SW480 (cell line): Measurements from ENCODE around the gene MAF.
A peak's percentile ranks its signal among the peaks of the same experiment; 100 is the strongest.

Source experiments
- DNase-seq: peaks from one replicate; pipeline ENCODE4 v3.0.0-alpha.2; 2016; ENCODE audit warnings: low spot score

MAF gene

GRCh38 chr16:79589601-79590102 is 10.9 kb downstream of the MAF start:
- no peak for DNase-seq

DNA sequence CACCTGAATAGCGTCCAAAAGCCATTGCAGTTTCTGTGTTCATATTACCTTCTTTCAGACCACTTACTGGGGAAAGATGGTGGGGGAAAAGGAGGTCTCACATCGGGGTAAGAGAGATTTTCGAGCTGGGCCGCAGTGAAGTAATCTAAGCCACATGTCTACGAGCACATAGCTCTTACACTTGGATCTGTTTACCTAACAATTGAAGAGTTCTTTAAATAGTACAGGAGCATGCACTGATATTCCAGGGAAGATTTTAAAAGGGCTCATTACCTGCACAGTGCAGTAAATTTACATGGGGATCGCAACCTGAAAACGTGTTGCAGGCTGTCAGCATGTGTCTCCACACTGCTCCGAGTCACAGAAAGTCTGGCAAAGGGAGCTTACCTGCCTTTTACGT is 12.6 kb downstream of the MAF start:
- DNase-seq: no peak

GRCh38 chr16:79587296-79587695 is 13.2 kb downstream of the MAF start:
- DNase-seq: no peak

DNA sequence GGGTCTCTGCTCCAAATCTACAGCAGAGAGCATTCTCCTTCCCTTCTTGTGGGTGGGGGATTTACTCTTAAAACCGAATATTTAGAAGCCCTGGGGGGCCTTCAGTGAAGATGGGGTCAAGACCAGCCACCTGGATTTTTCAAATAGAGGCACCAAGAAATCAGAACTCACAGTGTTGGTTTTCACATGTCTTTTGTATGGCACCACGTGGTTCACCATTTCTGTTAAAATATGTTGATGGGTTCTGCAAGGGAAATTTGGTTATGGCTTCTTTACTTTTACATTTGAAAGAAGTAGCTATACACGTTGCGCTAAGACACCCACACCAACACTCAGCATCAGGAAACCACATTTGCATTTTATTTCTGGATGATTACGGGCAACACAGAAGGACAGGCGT is 17.7 kb downstream of the MAF start:
- no peak for DNase-seq

DNA sequence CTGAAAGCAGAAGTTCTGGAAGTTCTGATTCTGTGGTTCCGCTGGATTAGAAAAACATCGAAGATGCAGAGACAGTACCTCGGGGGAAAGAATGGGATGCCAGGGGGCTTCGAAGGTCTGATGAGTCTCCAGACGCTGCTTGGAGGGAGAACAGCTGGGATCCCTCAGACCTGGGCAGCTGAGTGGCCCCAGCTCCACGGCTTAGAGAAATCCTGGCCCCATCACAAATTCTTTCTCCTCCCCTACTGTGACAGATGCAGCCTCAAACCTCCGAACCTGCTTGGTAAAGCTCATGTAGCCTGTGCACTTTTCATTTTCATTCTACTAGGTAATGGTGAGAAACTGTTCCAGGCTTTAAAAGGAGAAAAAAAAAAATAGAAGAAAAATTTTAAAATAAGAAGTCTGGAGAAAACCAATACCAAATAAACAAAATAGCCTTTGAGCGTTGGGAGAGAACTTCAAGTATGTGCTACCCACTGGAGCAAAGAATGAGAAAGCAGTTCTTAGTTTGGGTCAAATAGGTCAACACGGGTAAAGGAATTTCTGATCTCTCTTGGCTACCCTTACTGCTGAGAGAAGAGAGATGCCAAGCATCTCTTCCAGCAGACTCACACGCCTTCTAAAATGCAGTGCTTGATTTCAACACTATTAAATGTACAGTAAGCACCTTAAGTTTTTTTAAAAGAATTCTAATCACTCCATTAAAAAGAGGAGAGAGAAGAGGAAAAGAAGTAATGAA is 19.9 kb downstream of the MAF start:
- no peak for DNase-seq

- no peak for DNase-seq
Measured at GRCh38 chr16:79576602-79577001, 23.9 kb downstream of the MAF start.

DNA sequence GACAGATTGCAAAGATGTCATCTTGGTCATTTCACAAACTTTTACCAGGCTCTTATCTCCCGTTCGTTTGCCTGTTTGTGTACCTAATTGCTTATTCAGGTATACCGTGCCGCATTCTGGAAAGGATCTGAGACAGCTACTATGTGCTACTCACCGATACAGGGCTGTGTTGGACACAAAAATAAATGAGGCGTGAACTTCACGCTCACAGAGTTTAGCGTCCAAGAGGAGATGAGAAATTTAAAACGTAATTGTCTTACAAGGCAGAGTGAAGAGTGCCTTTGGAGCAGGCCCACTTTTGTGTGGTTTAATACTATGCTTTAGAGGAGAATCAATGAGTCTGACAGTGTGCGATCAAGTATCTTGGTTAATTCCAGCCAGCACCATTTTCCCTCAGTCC is 26.7 kb downstream of the MAF start:
- DNase-seq: no peak

DNA sequence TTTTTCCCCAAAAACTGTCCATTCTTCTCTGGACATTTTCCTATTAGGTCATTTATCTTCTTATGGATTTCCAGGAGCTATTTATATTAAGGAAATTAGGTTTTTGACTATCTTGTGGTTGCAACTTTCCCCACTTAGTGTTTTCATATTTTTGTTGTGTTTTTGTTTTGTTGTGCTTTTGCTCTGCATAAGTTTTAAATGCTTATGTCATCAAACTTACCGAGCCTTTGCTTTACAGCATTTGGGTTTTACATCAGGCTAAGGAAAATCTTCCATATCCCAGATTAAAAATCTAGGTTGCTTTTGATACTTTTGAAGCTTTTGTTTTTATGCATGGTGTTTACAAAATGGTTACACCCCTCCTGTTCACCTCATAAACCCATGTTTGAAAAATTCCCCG is 27.5 kb downstream of the MAF start:
- DNase-seq: no peak

GRCh38 chr16:79571903-79572535 is 28.5 kb downstream of the MAF start:
- DNase-seq: peak; percentile 54

DNA sequence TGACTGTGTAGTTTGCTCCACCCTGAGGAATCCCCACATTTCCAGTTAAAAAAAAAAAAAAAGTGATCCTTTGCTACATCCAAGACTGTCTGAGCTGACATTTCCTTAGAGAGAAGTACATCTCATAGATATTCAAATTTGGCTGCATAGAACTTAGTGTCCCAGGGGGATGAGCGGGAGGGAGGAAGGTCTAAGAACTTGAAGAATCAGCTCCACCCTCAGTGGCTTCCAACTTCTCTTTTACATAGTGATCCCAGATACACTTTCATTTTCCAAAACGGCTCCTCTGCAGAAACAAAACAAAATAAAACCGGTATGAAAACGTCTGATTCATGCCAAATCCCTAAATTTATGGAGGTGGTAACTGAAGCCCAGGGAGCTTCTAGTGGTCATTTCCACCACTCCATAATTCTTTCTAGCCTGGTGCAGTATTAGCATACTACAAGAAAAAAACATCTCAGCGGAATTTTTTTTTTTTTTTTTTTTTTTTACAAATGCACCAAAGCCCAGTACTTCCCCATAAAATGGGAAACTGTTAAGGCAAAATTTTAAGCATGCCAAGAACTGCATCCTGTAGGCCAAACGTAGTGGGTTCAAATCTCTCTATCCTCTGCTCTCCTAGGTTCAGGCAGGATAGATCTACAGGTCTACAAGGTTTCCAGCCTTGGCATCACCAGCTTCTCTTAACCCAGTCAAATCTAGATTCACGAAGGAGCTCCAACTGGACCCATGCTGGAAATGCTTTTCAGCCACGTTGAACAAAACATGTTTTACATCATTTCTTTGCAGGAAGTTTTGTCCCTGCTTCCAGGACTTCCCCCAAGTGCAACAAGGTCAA is 29.3 kb downstream of the MAF start:
- DNase-seq: no peak

DNA sequence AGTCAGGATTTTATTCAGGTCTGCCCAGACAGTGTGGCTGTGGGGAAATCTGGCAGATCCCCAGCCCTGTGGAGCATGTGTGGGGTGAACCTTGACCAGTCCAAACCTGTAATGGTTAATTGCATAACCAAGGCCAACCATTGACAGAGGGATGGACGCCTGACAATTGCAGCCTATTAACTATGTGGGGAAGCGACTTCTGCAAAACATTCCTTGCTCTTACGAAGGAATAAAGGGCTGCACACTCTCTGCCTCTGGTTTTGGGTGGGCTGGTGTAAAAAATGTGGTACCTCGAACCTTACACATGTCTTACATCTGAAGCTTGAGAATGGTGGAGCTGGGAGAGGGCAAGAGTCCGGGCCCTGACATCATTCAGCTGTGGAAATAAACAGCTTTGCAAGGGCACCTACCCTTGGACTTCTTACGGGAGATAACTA is 35.8 kb downstream of the MAF start:
- DNase-seq: no peak

DNA sequence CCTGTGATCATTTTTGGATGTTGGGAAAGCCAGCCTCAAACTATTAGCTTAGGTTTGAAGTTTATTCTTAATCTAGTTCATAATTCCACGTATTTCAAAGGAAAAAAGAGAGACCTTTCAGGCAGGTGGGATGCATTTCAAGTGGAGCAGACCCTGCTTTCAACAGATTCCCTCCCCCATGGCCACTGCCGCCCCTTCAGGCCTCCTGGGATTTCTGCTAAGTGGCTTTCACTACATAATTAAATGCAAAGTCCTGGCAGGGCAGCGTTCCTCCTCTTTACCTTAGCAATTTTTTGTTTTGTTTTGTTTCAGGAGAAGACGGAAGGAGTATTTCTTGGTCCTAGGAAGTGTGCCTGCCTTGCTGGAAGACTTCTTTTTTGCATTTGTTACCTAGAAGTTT is 36.6 kb downstream of the MAF start:
- DNase-seq: no peak

DNA sequence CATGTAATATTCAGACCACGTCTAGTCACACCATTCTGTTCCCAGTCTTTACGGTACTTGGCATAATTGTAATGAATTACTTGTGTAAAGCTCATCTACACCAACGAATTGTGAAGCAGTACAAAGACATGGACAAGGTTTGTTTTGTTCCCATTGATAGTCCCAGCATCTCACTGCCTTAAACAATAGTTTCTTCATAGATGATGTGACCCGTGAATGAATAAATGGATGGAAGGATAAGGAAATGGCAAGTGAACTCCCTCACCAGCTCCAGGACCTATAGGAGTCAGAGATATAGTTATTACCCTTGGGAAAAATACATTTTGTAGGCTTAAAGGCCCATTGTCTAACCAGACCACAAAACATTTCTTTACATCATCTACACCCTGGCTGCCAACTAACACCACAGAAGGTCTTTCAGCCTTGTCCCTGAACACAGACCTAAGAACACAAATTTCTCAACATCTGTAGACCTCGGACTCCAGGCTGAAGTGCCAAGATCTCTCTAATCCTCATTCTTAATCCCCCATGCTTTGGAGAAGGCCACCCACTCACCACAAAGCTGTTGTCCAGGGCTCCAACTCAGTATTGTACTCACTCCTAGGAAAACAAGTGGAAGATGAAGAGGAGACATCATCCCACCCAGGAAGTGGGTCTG is 38.2 kb downstream of the MAF start:
- no peak for DNase-seq

DNA sequence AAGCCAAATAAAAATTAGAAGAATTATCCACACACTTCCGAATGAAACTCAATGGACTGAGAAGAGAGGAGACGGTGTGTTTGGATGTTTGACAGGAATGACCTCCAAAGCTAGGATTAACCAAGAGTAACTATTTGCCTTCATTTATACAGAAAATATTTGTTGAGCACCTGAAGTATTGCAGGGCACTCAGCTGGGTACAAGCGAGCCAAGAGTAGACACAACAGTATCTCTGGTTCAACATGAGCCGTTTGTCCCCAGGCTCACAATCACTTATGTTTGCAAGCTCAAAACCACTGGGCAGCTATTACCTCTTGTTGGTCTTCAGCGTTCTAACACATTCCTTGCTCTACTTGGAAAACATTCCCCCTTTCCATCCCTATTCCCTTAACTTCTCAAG is 38.8 kb downstream of the MAF start:
- DNase-seq: no peak

DNA sequence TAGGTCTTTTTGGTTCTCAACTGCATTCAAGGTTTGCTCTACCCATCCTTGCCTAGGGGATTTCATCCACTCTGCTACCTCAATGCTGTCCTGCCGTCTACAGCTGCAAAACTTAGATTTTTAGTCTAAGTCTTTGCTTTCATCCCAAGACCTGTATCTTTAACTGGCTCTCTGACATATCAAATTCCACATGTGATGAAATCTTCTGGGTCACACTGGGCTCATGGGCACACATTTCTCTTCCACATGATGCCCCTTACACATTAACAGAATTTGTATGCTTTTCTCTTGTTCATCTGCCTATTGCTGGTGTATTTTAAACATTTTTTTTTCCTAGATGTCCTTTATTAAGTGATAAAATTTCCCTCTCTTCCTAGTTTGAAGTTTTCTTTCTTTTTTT is 39.6 kb downstream of the MAF start:
- DNase-seq: no peak

DNA sequence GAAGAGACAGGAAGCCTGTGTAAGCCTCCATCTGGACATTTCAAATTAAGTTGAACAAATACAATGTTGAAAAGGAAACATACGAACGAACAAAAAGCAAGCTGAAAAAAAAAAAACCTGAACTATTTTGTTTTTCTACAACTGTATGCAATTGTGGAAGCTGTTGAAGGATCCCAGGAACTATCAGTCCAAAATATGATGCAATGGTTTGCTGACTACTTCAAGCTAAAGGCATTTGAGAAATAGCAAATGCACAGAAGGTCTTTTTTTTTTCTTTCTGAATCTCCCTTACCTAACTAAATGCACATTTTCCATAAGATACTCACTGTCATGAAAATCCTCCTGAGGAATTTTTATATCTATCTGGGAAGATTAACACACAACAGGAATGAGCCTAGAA is 40.2 kb downstream of the MAF start:
- DNase-seq: no peak

DNA sequence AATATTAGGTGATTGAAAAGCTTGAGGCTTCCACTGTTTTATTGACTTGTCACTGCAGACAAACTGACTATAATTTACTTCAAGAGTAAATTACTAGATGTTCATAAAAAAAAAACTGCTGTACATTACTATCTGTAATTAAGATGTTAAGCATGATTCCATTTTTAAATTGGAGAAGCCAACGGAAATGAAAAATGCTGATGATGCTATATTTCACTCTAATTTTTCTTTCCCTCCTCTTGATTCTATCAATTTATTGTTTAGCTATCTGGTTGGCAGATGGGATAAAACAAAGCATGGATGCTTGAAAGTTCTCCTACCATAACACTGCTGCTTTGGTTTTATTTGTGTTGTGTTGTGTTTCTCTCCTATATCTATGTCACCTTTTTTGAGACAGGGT is 41.0 kb downstream of the MAF start:
- no peak for DNase-seq

GRCh38 chr16:79557421-79557820 is 43.1 kb downstream of the MAF start:
- DNase-seq: no peak

GRCh38 chr16:79554912-79555311 is 45.6 kb downstream of the MAF start:
- no peak for DNase-seq

- DNase-seq: no peak
Measured at GRCh38 chr16:79550373-79550772, 50.2 kb downstream of the MAF start.

DNA sequence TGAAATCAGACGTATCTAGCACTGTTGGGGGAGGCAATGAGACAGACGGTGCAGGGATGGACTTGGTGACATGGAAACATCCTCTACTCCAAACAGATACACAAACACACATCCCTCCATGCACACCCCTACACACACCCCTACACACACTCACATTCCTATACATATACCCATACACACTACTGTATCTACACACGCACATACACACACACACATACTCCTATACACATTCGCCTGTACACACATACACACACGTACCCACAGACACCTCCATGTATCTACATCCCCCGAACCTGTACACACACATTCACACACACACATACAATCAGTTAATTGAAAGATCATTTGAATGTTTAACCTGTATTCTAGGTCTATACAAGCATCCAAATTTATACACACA is 53.5 kb downstream of the MAF start:
- DNase-seq: no peak
